Suprapubic skin (tissue), 4 donors: ENCODE data around the gene SLC16A14. TPM values are rescaled to one million over a fixed set of nuclear protein-coding genes. Genes with fewer than 3 reads are reported as not detected.
A peak's percentile ranks its signal among the peaks of the same experiment; 100 is the strongest.

Experiments used
- DNase-seq, 2 donors: peaks; one replicate each; pipeline ENCODE4 v3.0.0-alpha.2; 2019; ENCODE audit warnings: low spot score in 2 of 2
- H3K27ac ChIP-seq: fragments of 200-600 bp; sonication (generic); one replicate; pipeline ENCODE4 v1.5.1; 2019
- H3K27me3 ChIP-seq: fragments of 200-600 bp; sonication (generic); one replicate; pipeline ENCODE4 v1.5.1; 2019
- H3K36me3 ChIP-seq: fragments of 200-600 bp; sonication (generic); one replicate; pipeline ENCODE4 v1.5.1; 2019
- H3K4me1 ChIP-seq: fragments of 200-600 bp; sonication (generic); one replicate; pipeline ENCODE4 v1.5.1; 2019
- H3K4me3 ChIP-seq: fragments of 200-600 bp; sonication (generic); one replicate; pipeline ENCODE4 v1.5.1; 2019; ENCODE audit warnings: mild to moderate bottlenecking
- H3K9me3 ChIP-seq: fragments of 200-600 bp; sonication (generic); one replicate; pipeline ENCODE4 v1.5.1; 2019
- CTCF ChIP-seq, 2 donors: fragments of 200-600 bp in 1 of 2; fragments of 450-650 bp in 1 of 2; sonication (generic) in 1 of 2; IDR thresholded peaks; one replicate each; pipeline ENCODE4 v1.5.1; 2016 to 2019; ENCODE audit warnings: antibody characterized with exemption in 2 of 2, mild to moderate bottlenecking in 1 of 2, moderate library complexity in 1 of 2
- EP300 ChIP-seq: sonication (generic); formaldehyde crosslinking; IDR thresholded peaks from one replicate; pipeline ENCODE4 v1.6.1; 2017; ENCODE audit warnings: antibody characterized with exemption
- POLR2A ChIP-seq, 2 donors: fragments of 450-650 bp; IDR thresholded peaks; one replicate each; pipeline ENCODE4 v1.6.1; 2017; ENCODE audit warnings: antibody characterized with exemption in 2 of 2, mild to moderate bottlenecking in 2 of 2, moderate library complexity in 2 of 2
- POLR2AphosphoS5 ChIP-seq, 3 donors: sonication (generic); formaldehyde crosslinking; IDR thresholded peaks; one replicate each; pipeline ENCODE4 v1.6.1; 2017; ENCODE audit warnings: antibody characterized with exemption in 3 of 3
- WGBS: methylation state at CpG from one replicate; pipeline ENCODE4 v1.1.5; 2018; 5-methylcytosine and 5-hydroxymethylcytosine counted together
- total RNA-seq, 4 donors: library from RNA; depleted of rRNA; stranded (reverse); fragments of >200 nt; gene quantifications; one replicate each; pipeline ENCODE4 v1.1.0, GENCODE V29; 2016

Gene SLC16A14
- total RNA-seq, 4 donors from 2014 or later: 9.2 to 18.2 (median 11.6) TPM

- Histone ChIP-seq H3K4me3 (no peak overlapping the region), H3K9me3 (no peaks in the 10 kb centered on the region), H3K27ac (peak overlapping the region; percentile 65), H3K36me3 (no peaks in the 10 kb centered on the region), H3K4me1 (no peaks in the 10 kb centered on the region), H3K27me3 (no peaks in the 10 kb centered on the region)
- no peak for TF ChIP-seq CTCF (IDR thresholded peaks at IDR 0.05)
- no peak for DNase-seq
- WGBS: 61% methylated on average over 2 of the region's 2 CpGs
These were observed 22.2 kb upstream of the SLC16A14 start for GRCh38 chr2:230090967-230091366.

- TF ChIP-seq POLR2AphosphoS5 (IDR thresholded peaks at IDR 0.05): no peak
- TF ChIP-seq EP300: no peak
- no peak for TF ChIP-seq POLR2A (IDR thresholded peaks at IDR 0.05)
- TF ChIP-seq CTCF (IDR thresholded peaks at IDR 0.05): no peak
- 79% methylated on average over 7 of the region's 7 CpGs for WGBS
- no peaks in the 10 kb centered on the region for H3K9me3 ChIP-seq
These were observed 16.5 kb upstream of the SLC16A14 start for GRCh38 chr2:230085201-230085600.

GRCh38 chr2:230077851-230078547 is 9.3 kb upstream of the SLC16A14 start:
- H3K27me3 ChIP-seq: no peaks in the 10 kb centered on the region
- H3K27ac ChIP-seq: no peak overlapping the region
- no peak for DNase-seq
- no peaks in the 10 kb centered on the region for H3K9me3 ChIP-seq
- 52% methylated on average over 5 of the region's 5 CpGs for WGBS
- H3K4me1 ChIP-seq: peaks cover 6% of the 10 kb centered on the region
- no peak overlapping the region for H3K4me3 ChIP-seq
- H3K36me3 ChIP-seq: no peaks in the 10 kb centered on the region
- TF ChIP-seq POLR2A (IDR thresholded peaks at IDR 0.05) (no peak), CTCF (IDR thresholded peaks at IDR 0.05) (no peak), EP300 (no peak), POLR2AphosphoS5 (IDR thresholded peaks at IDR 0.05) (no peak)

More at GRCh38 chr2:230085201-230085600, 16.5 kb upstream of the SLC16A14 start:
- Histone ChIP-seq H3K4me1 (peaks cover 11% of the 10 kb centered on the region), H3K27ac (no peak overlapping the region), H3K36me3 (no peaks in the 10 kb centered on the region), H3K27me3 (no peaks in the 10 kb centered on the region), H3K4me3 (no peak overlapping the region)
- DNase-seq: no peak

GRCh38 chr2:230076819-230077218 is 8.1 kb upstream of the SLC16A14 start:
- H3K4me1 ChIP-seq: no peaks in the 10 kb centered on the region
- no peaks in the 10 kb centered on the region for H3K9me3 ChIP-seq
- TF ChIP-seq POLR2AphosphoS5 (IDR thresholded peaks at IDR 0.05) (no peak), CTCF (IDR thresholded peaks at IDR 0.05) (no peak), POLR2A (IDR thresholded peaks at IDR 0.05) (no peak), EP300 (no peak)
- 92% methylated on average over 2 of the region's 2 CpGs for WGBS
- H3K27ac ChIP-seq: no peak overlapping the region
- H3K27me3 ChIP-seq: no peaks in the 10 kb centered on the region
- DNase-seq: no peak
- H3K4me3 ChIP-seq: no peak overlapping the region
- H3K36me3 ChIP-seq: no peaks in the 10 kb centered on the region

- no peaks in the 10 kb centered on the region for H3K9me3 ChIP-seq
- TF ChIP-seq POLR2A (IDR thresholded peaks at IDR 0.05): no peak
- TF ChIP-seq POLR2AphosphoS5 (IDR thresholded peaks at IDR 0.05): no peak
- no peak for TF ChIP-seq EP300
- TF ChIP-seq CTCF (IDR thresholded peaks at IDR 0.05): no peak
- 88% methylated on average over 8 of the region's 8 CpGs for WGBS
- no peaks in the 10 kb centered on the region for H3K4me1 ChIP-seq
- H3K4me3 ChIP-seq: no peak overlapping the region
- DNase-seq: no peak
- H3K27me3 ChIP-seq: no peaks in the 10 kb centered on the region
- H3K27ac ChIP-seq: no peak overlapping the region
- H3K36me3 ChIP-seq: no peaks in the 10 kb centered on the region
These were observed 7.4 kb upstream of the SLC16A14 start for GRCh38 chr2:230075988-230076631.
